GM12892 (cell line): Measurements from ENCODE around the gene ANO1.

ENCODE experiments used
- POLR2A ChIP-seq: IDR thresholded peaks from 2 replicates; pipeline ENCODE4 v1.6.1; 2011; ENCODE audit warnings: low read depth, low read length, control low read depth
- POLR2AphosphoS5 ChIP-seq: IDR thresholded peaks from 2 replicates; pipeline ENCODE4 v1.6.1; 2011; ENCODE audit warnings: low read depth, low read length, control low read depth
- TAF1 ChIP-seq: IDR thresholded peaks from 2 replicates; pipeline ENCODE4 v1.6.1; 2011; ENCODE audit warnings: low read depth, mild to moderate bottlenecking, control low read depth, low read length, borderline replicate concordance

- TF ChIP-seq POLR2AphosphoS5 (no peak), POLR2A (no peak), TAF1 (no peak)
Observed at GRCh38 chr11:70138403-70138802, 60.3 kb downstream of the ANO1 start.
